PC-9 (cell line): Measurements from ENCODE around the gene NXNL1.

Source experiments
- EZH2 ChIP-seq: fragments of 200-600 bp; sonication (generic); IDR thresholded peaks from 2 replicates; pipeline ENCODE4 v1.8.0; 2017; ENCODE audit warnings: antibody characterized with exemption, low read depth
- TF ChIP-seq, protein P1 (sequence below): fragments of 200-600 bp; sonication (generic); conservative IDR thresholded peaks from 2 replicates; pipeline ENCODE4 v1.6.1; 2017; ENCODE audit warnings: mixed run types, antibody characterized with exemption, mild to moderate bottlenecking, moderate library complexity

DNA sequence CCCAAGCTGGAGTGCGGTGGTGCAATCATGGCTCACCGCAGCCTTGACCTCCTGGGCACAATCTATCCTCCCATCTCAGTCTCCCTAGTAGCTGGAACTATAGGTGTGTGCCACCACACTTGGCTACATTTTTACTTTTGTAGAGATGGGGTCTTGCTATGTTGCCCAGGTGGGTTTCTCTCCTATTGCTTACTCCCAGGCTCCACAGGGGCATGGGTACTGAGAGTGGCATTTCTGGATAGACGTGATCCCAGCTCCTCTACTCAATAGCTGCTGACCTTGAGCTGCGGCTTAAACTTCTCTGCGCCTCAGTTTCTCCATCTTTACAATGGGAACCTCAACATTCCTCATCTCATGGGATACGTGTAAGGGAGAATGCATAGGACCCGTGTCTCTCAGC is 29.3 kb downstream of the NXNL1 start:
- TF ChIP-seq EZH2, result no peak
- TF ChIP-seq, protein P1, sequence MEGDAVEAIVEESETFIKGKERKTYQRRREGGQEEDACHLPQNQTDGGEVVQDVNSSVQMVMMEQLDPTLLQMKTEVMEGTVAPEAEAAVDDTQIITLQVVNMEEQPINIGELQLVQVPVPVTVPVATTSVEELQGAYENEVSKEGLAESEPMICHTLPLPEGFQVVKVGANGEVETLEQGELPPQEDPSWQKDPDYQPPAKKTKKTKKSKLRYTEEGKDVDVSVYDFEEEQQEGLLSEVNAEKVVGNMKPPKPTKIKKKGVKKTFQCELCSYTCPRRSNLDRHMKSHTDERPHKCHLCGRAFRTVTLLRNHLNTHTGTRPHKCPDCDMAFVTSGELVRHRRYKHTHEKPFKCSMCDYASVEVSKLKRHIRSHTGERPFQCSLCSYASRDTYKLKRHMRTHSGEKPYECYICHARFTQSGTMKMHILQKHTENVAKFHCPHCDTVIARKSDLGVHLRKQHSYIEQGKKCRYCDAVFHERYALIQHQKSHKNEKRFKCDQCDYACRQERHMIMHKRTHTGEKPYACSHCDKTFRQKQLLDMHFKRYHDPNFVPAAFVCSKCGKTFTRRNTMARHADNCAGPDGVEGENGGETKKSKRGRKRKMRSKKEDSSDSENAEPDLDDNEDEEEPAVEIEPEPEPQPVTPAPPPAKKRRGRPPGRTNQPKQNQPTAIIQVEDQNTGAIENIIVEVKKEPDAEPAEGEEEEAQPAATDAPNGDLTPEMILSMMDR, result no peak
